IMR-90 (cell line): Measurements from ENCODE around the gene POLR1A. TPM values are rescaled to one million over a fixed set of nuclear protein-coding genes. Genes with fewer than 3 reads are reported as not detected.

Source experiments
- ATAC-seq: fragments of 200-7000 bp; cut with Tn5 transposase; 2 replicates; pipeline ENCODE4 v1.9.1; 2020; ENCODE audit warnings: low read depth, mild to moderate bottlenecking, moderate library complexity
- BruUV-seq: library from RNA; stranded (reverse); fragments of 400-500 nt; replicated peaks from 2 replicates; lab custom pipeline; 2021; lab: Mats Ljungman, UMichigan
- CTCF ChIA-PET: fragments of 300-600 bp; formaldehyde crosslinking; extraction: SDS; loops from one replicate; lab custom pipeline; 2021; ENCODE audit warnings: antibody characterized with exemption; lab: Yijun Ruan, JAX
- POLR2A ChIA-PET: fragments of 300-600 bp; sonication (Branson Sonifier 250); formaldehyde crosslinking; loops from one replicate; lab custom pipeline; 2022; ENCODE audit warnings: antibody characterized with exemption; ENCODE audit not compliant: unreplicated experiment; lab: Charles Lee
- DNase-seq: peaks from one replicate; pipeline ENCODE4 v3.0.0; 2013
- H2AFZ ChIP-seq: replicated peaks from 2 replicates; pipeline ENCODE3; 2013; ENCODE audit warnings: low read length, mild to moderate bottlenecking; ENCODE audit not compliant: poor library complexity
- H2AK5ac ChIP-seq: 2 replicates; pipeline ENCODE4 v1.6.1; 2013; ENCODE audit warnings: low read depth, low read length, inconsistent platforms
- H2AK9ac ChIP-seq: replicated peaks from 2 replicates; pipeline ENCODE3; 2013; ENCODE audit warnings: mild to moderate bottlenecking, low read depth, low read length, moderate library complexity; ENCODE audit not compliant: poor library complexity
- H2BK120ac ChIP-seq: 2 replicates; pipeline ENCODE4 v1.6.1; 2013; ENCODE audit warnings: low read depth, low read length, inconsistent platforms
- H2BK15ac ChIP-seq: 3 replicates; pipeline ENCODE4 v1.6.1; 2013; ENCODE audit warnings: low read depth, low read length, inconsistent platforms
- H2BK20ac ChIP-seq: 2 replicates; pipeline ENCODE4 v1.6.1; 2013; ENCODE audit warnings: low read depth, mild to moderate bottlenecking, inconsistent platforms, low read length, moderate library complexity
- H2BK5ac ChIP-seq: 2 replicates; pipeline ENCODE4 v1.6.1; 2013; ENCODE audit warnings: mild to moderate bottlenecking, low read depth, low read length, inconsistent platforms; ENCODE audit not compliant: poor library complexity, severe bottlenecking
- H3K14ac ChIP-seq: replicated peaks from 2 replicates; pipeline ENCODE4 v1.6.1; 2013; ENCODE audit warnings: low read depth, low read length, inconsistent platforms
- H3K18ac ChIP-seq: 2 replicates; pipeline ENCODE4 v1.6.1; 2013; ENCODE audit warnings: low read depth, low read length, control low read depth
- H3K23ac ChIP-seq: 2 replicates; pipeline ENCODE4 v1.6.1; 2013; ENCODE audit warnings: low read depth, low read length, inconsistent platforms
- H3K27ac ChIP-seq: 2 replicates; pipeline ENCODE4 v1.5.1; 2013; ENCODE audit warnings: mild to moderate bottlenecking, control low read depth, low read length; ENCODE audit not compliant: insufficient read depth
- H3K27me3 ChIP-seq: 2 replicates; pipeline ENCODE4 v1.6.1; 2013; ENCODE audit warnings: low read length; ENCODE audit not compliant: control insufficient read depth, insufficient read depth
- H3K36me3 ChIP-seq: 2 replicates; pipeline ENCODE4 v1.6.1; 2013; ENCODE audit warnings: low read length, mixed read lengths; ENCODE audit not compliant: control insufficient read depth, insufficient read depth
- H3K4ac ChIP-seq: 2 replicates; pipeline ENCODE4 v1.6.1; 2013; ENCODE audit warnings: low read depth, low read length, inconsistent platforms
- H3K4me1 ChIP-seq: 2 replicates; pipeline ENCODE4 v1.6.1; 2013; ENCODE audit warnings: low read length, mixed read lengths; ENCODE audit not compliant: control insufficient read depth, insufficient read depth
- H3K4me2 ChIP-seq: 2 replicates; pipeline ENCODE4 v1.6.1; 2013; ENCODE audit warnings: low read depth, mild to moderate bottlenecking, control low read depth, low read length, moderate library complexity
- H3K4me3 ChIP-seq: 2 replicates; pipeline ENCODE4 v1.5.1; 2013; ENCODE audit warnings: low read depth, mild to moderate bottlenecking, control low read depth, low read length, moderate library complexity; ENCODE audit not compliant: insufficient read depth
- H3K56ac ChIP-seq: 2 replicates; pipeline ENCODE4 v1.6.1; 2013; ENCODE audit warnings: low read length, inconsistent platforms; ENCODE audit not compliant: insufficient read depth; ENCODE audit errors: extremely low read depth
- H3K79me1 ChIP-seq, 2 experiments: 2 replicates each; pipeline ENCODE4 v1.6.1; 2013; ENCODE audit warnings: low read length in 2 of 2, inconsistent platforms in 1 of 2, low read depth in 1 of 2
- H3K9ac ChIP-seq: 2 replicates; pipeline ENCODE4 v1.6.1; 2013; ENCODE audit warnings: low read depth, low read length, control low read depth
- H3K9me1 ChIP-seq: 2 replicates; pipeline ENCODE4 v1.6.1; 2013; ENCODE audit warnings: low read length, inconsistent platforms; ENCODE audit not compliant: insufficient read depth
- H3K9me3 ChIP-seq: 2 replicates; pipeline ENCODE4 v1.6.1; 2013; ENCODE audit warnings: low read length; ENCODE audit not compliant: control insufficient read depth, insufficient read depth
- H4K20me1 ChIP-seq: 2 replicates; pipeline ENCODE4 v1.6.1; 2013; ENCODE audit warnings: low read length, inconsistent platforms; ENCODE audit not compliant: insufficient read depth
- H4K5ac ChIP-seq: 2 replicates; pipeline ENCODE4 v1.6.1; 2013; ENCODE audit warnings: mild to moderate bottlenecking, low read depth, low read length, control low read depth
- H4K8ac ChIP-seq, 2 experiments: 2 replicates each; pipeline ENCODE4 v1.6.1; 2013; ENCODE audit warnings: low read depth in 2 of 2, low read length in 2 of 2, control low read depth in 1 of 2, inconsistent platforms in 1 of 2
- H4K91ac ChIP-seq: 2 replicates; pipeline ENCODE4 v1.6.1; 2013; ENCODE audit warnings: low read depth, low read length, inconsistent platforms; ENCODE audit not compliant: insufficient read depth
- CEBPB ChIP-seq: IDR thresholded peaks from 2 replicates; pipeline ENCODE4 v1.6.1; 2012; ENCODE audit warnings: low read depth, low read length, improper control_type of control experiment
- RAD21 ChIP-seq: IDR thresholded peaks from 2 replicates; pipeline ENCODE4 v1.6.1; 2012; ENCODE audit warnings: low read length, improper control_type of control experiment
- RCOR1 ChIP-seq: IDR thresholded peaks from 2 replicates; pipeline ENCODE4 v1.6.1; 2012; ENCODE audit warnings: mild to moderate bottlenecking, low read length, improper control_type of control experiment; ENCODE audit not compliant: insufficient replicate concordance
- WGBS, 2 experiments: methylation state at CpG; one replicate each; pipeline versions ENCODE4 v1.1.5 to v1.1.7; 2013; ENCODE audit warnings: missing lambda C conversion rate in 2 of 2; ENCODE audit not compliant: insufficient read length in 1 of 2; ENCODE audit errors: extremely low coverage in 2 of 2; 5-methylcytosine and 5-hydroxymethylcytosine counted together
- dilution Hi-C: fragments of 300-500 bp; cut with HindIII; formaldehyde crosslinking; loops from one replicate; pipeline ENCODE4 v1.14.3; 2018; ENCODE audit warnings: low sequenced_read_pairs; ENCODE audit not compliant: unreplicated experiment
- in situ Hi-C: fragments of 300-500 bp; cut with MboI; formaldehyde crosslinking; loops from 3 replicates; pipeline ENCODE4 v1.14.3; 2019; ENCODE audit warnings: low sequenced_read_pairs, inconsistent platforms, mixed read lengths
- intact Hi-C: fragments of 100-400 bp; cut with micrococcal nuclease; formaldehyde crosslinking; loops from 2 replicates; pipeline ENCODE4 v1.10.0; 2022
- polyA plus RNA-seq, 3 experiments: library from polyadenylated mRNA; depleted of rRNA; stranded (reverse); fragments of >200 nt; gene quantifications; 2 replicates each; pipeline ENCODE4 v1.2.3, GENCODE V29; 2012; ENCODE audit warnings: low replicate concordance in 1 of 3
- total RNA-seq: library from RNA; depleted of rRNA; stranded (reverse); fragments of >200 nt; gene quantifications from 2 replicates; pipeline ENCODE4 v1.2.3, GENCODE V29; 2012
- TF ChIP-seq, protein P1 (sequence below): fragments of 150-350 bp; IDR thresholded peaks from 2 replicates; pipeline ENCODE4 v1.6.1; 2017; ENCODE audit warnings: mild to moderate bottlenecking, antibody characterized with exemption, low read length, low read depth

Gene POLR1A
- total and polyA plus RNA-seq, 2 of the 4 experiments (the other 2 are of a cell fraction), result 7.6 to 27.4 TPM

DNA sequence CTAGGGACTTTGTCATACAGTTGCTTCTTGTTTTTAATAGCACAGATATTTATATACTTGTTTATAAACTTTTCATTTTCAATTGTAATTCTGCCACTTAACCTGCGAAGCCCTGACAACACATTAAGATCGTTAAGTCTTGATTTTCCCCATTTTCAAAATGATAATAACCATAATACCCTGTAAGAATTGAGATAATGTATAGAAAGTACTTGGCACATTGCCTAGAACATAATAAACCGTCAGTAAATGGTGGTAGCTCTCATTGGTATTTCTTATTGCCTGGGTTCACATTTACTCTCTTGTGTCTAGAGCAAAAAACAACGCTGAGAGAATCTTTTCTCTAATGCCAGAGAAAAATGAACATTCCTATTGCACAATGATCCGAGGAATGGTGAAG is 19.0 kb upstream of the POLR1A start:
- no peak for DNase-seq
- BruUV-seq, result no TSS peak
- Histone ChIP-seq H3K79me1 (peaks cover 6 to 10% of the 10 kb centered on the region in 2 experiments; a peak in 3 of 4 replicates), H4K20me1 (no peaks in the 10 kb centered on the region), H3K23ac (no peak overlapping the region), H3K14ac (no peak overlapping the region), H2AK5ac (no peak overlapping the region), H2BK5ac (no peak overlapping the region), H3K4me3 (no peak overlapping the region), H2BK15ac (no peak overlapping the region), H3K18ac (no peak overlapping the region), H3K9ac (no peak overlapping the region), H3K4ac (no peak overlapping the region), H3K9me1 (no peaks in the 10 kb centered on the region), H3K56ac (no peak overlapping the region), H2AK9ac (no peak overlapping the region), H2AFZ (no peak overlapping the region), H3K36me3 (peaks cover 60% of the 10 kb centered on the region), H2BK20ac (no peak overlapping the region), H3K27me3 (no peaks in the 10 kb centered on the region), H4K91ac (no peak overlapping the region), H4K8ac (no peak overlapping the region), H3K4me1 (no peaks in the 10 kb centered on the region), H3K9me3 (no peaks in the 10 kb centered on the region), H2BK120ac (no peak overlapping the region), H4K5ac (no peak overlapping the region), H3K27ac (no peak overlapping the region), H3K4me2 (no peak overlapping the region)
- intact Hi-C loops (no loop called here), in situ Hi-C loops (no loop called here), dilution Hi-C loops (no loop called here)
- POLR2A ChIA-PET, result no interaction called here
- ATAC-seq, result no peak
- TF ChIP-seq, protein P1, sequence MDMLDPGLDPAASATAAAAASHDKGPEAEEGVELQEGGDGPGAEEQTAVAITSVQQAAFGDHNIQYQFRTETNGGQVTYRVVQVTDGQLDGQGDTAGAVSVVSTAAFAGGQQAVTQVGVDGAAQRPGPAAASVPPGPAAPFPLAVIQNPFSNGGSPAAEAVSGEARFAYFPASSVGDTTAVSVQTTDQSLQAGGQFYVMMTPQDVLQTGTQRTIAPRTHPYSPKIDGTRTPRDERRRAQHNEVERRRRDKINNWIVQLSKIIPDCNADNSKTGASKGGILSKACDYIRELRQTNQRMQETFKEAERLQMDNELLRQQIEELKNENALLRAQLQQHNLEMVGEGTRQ, result no peak
- TF ChIP-seq RAD21 (no peak), RCOR1 (no peak), CEBPB (peak; percentile 45)
- WGBS, 2 experiments, result no CpG with 5 or more reads among the region's 5 CpGs
- CTCF ChIA-PET, result no interaction called here
